ENCODE results near the gene BICC1.
"Not testable (repeated sequence)": the region's sequence is repeated elsewhere in the genome, so short reads cannot be mapped to it uniquely, and the experiment has no call there.

Gene BICC1

GRCh38 chr10:58567652-58568051 is 55.0 kb downstream of the BICC1 start:
- no peak for FAIRE-seq

- FAIRE-seq, result no peak
These were observed 55.8 kb downstream of the BICC1 start for GRCh38 chr10:58568428-58568935.

DNA sequence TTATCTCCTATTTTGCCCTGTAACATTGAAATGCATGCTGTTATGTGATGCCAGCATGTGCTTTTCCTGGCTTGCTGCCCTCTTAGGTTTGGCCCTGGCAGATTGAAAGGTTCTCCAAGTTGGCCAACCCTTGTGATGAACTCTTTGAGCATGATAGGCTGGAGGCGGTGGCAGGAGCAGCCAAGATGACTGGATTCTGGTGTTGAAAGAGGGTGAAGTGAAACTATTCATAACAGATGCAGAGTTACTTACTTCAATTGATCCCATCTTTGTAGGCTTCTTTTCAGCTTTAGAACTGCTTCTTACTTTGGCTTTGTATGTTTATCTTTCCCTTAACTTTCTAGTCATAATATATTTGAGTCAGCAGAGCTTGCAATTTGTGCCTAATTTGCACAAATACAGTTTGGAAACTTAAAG is 57.6 kb downstream of the BICC1 start:
- no peak for FAIRE-seq

- no peak for FAIRE-seq
These were observed 58.3 kb downstream of the BICC1 start for GRCh38 chr10:58570979-58571378.

- FAIRE-seq, result no peak
These were observed 60.5 kb downstream of the BICC1 start for GRCh38 chr10:58573144-58573543.

DNA sequence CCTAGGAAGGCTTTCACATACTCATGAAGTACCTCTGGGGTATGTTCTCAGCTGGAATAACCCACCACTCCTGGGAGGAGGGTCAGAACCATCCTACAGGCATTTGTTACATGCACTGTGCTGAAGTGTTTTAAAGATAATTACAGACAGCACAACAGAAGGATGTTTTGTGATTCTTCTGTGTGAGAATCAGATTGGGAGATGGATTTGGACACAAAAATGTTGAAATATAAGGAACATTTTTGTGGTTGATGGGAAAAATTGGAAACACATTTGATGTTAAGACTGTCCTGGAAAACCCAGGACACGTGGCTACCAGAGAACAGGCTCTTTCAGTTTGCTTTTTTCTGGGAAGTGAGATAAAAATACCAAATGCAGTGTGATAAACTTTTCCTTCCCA is 61.4 kb downstream of the BICC1 start:
- no peak for FAIRE-seq

- no peak for FAIRE-seq
These were observed 62.8 kb downstream of the BICC1 start for GRCh38 chr10:58575491-58575890.

DNA sequence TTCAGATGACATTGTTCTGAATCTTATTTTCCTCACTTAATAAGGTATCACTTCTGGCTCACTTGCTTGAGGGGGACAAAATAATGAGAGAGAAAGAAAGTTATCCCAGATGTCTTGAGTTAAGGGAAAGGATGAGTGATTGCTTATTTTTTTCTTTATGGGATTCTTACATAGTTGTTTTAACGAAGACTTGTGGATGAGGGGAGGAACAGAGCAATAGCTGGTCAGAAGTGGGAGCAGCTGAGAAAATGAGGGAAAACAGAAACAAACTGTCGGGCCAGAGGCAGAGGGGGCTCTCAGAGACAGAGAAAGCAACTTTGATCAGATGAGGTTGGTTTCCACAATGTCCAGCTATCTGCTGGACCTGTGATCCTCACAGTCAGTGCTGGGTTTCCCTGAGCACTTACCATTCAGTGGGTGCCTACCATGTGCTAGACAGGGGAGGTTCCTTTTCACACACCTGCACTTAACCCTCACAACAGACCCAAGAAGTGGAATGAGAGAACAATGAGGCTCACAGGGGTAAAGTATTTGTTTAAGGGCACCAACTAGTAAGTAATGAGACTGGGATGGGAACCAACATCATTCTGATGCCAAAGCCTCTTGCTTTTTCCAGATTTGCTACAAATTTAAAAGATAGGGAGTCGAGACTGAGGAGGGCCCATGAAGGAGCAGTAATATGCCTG is 64.2 kb downstream of the BICC1 start:
- FAIRE-seq, result no peak

DNA sequence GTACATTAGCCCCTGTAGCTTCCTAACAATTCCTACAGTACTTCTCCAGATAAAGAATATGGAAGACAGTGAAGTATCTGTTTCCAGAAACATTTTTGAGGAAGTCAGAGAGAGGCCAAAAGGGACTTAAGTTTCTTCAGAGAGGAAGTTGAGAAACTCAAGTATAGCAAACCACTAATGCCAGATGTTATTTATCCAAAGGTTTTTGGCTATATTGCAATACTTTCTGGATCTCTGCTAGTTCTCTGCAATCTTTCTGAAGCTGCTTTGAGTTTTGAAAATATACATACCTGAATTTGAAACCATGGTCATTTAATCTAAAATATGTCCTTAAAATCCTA is 64.7 kb downstream of the BICC1 start:
- FAIRE-seq, result no peak

GRCh38 chr10:58578366-58578765 is 65.7 kb downstream of the BICC1 start:
- FAIRE-seq, result no peak

GRCh38 chr10:58579011-58579655 is 66.5 kb downstream of the BICC1 start:
- FAIRE-seq, result no peak

GRCh38 chr10:58582045-58582444 is 69.4 kb downstream of the BICC1 start:
- no peak for FAIRE-seq

GRCh38 chr10:58585435-58585834 is 72.8 kb downstream of the BICC1 start:
- FAIRE-seq, result no peak

DNA sequence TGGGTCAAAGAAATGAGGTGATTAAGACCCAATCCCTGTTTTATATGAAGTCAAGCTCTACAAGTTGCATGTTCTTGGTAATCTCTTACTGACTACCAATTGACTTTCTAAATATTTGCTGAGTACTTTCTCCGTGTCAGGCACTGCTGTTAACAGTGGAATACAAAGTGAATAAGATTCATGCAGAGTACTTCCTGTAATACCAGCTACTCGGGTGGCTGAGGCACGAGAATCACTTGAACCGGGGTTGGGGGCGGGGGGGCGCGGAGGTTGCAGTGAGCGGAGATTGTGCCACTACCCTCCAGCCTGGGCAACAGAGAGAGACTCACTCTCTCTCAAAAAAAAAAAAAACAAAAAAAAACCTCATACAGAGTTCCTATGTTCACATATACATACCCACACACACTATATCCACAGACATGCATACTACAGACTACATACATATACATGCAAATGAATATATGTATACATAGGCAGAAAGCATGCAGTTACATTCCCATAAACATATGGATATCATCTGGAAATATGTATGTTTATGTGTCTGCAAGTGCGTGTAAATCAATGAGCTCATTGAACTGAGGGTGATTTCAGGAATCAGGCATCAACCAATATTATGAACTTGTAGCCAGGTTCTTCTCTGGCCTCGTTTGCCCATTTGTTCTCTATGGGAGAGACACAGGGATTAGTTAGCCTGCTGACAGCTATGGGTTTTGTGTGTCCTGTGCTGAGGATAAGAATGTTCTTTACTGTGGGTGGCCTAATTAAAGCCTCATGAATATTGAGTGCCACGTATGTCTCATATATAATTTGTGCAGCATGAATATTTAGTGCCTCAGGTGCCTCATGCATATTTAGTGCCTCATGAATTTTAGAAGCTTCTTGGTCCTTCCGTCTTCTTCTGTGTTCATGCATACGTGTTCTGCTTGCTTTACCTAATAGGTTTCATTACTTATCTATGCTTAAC is 73.9 kb downstream of the BICC1 start:
- FAIRE-seq, result no peak

GRCh38 chr10:58587676-58588075 is 75.0 kb downstream of the BICC1 start:
- no peak for FAIRE-seq

- no peak for FAIRE-seq
These were observed 76.1 kb downstream of the BICC1 start for GRCh38 chr10:58588673-58589265.

- FAIRE-seq, result no peak
These were observed 77.6 kb downstream of the BICC1 start for GRCh38 chr10:58590152-58590840.

DNA sequence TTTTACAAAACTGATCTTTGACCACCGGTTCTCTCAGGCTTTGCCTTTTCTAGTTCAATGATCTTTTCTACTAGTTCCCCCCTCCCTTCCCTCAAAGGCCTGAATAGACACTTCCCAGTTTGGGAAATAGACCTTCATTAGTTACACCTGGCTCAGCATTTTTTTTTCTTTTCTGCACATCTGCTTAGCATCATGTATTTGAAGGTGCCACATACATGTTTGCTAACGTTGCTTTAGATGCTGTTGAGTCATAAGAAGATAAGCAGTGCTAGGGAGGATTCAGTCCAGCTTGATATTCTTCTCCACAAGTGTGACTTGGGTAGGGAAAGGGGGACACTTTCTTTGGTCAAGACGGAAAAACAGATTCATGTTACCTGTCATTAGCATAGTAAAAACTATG is 78.3 kb downstream of the BICC1 start:
- no peak for FAIRE-seq

GRCh38 chr10:58593008-58593407 is 80.3 kb downstream of the BICC1 start:
- FAIRE-seq, result no peak

DNA sequence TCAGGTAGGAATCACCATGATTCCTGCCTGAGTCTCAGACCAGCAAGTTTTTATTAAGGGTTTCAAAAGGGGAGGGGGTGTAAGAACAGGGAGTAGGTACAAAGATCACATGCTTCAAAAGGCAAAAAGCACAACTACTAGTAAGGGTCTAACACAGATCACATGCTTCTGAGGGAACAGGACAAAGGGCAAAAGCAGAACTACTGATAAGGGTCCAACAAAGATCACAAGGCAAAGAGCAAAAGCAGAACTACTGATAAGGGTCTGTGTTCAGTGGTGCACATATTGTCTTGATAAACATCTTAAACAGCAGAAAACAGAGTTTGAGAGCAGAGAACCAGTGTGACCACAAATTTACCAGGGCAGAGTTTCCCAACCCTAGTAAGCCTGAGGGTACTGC is 84.5 kb downstream of the BICC1 start:
- not testable (repeated sequence) for FAIRE-seq

- no peak for FAIRE-seq
These were observed 87.4 kb downstream of the BICC1 start for GRCh38 chr10:58599927-58600553.

GRCh38 chr10:58608351-58608750 is 95.7 kb downstream of the BICC1 start:
- FAIRE-seq, result no peak

Measured in A204.1 (cell line).